Stomach smooth muscle (tissue), 2 donors: ENCODE data around the gene NKAIN1.
"Not testable (repeated sequence)": the region's sequence is repeated elsewhere in the genome, so short reads cannot be mapped to it uniquely, and the experiment has no call there.

Experiments used
- H3K27ac ChIP-seq: one replicate; pipeline ENCODE4 v1.7.0; 2013; ENCODE audit warnings: mild to moderate bottlenecking, low read length, inconsistent platforms
- H3K27me3 ChIP-seq, 2 donors: one replicate each; pipeline ENCODE4 v1.7.0; 2013; ENCODE audit warnings: low read length in 2 of 2; ENCODE audit not compliant: insufficient read depth in 2 of 2, control insufficient read depth in 1 of 2
- H3K36me3 ChIP-seq, 2 donors: one replicate each; pipeline ENCODE4 v1.7.0; 2013; ENCODE audit warnings: low read length in 2 of 2; ENCODE audit not compliant: control insufficient read depth in 2 of 2, insufficient read depth in 2 of 2
- H3K4me1 ChIP-seq: one replicate; pipeline ENCODE4 v1.7.0; 2013; ENCODE audit warnings: low read length; ENCODE audit not compliant: control insufficient read depth, insufficient read depth
- H3K4me3 ChIP-seq, 2 donors: one replicate each; pipeline ENCODE4 v1.7.0; 2013; ENCODE audit warnings: low read length in 2 of 2
- H3K9ac ChIP-seq, 2 donors: one replicate each; pipeline ENCODE4 v1.7.0; 2013; ENCODE audit warnings: low read length in 2 of 2, mild to moderate bottlenecking in 1 of 2
- H3K9me3 ChIP-seq, 2 donors: one replicate each; pipeline ENCODE4 v1.7.0; 2013; ENCODE audit warnings: low read length in 2 of 2; ENCODE audit not compliant: control insufficient read depth in 2 of 2
- donor health status: healthy.
- donor health status: Pancreatic carcinoma.

Gene NKAIN1

DNA sequence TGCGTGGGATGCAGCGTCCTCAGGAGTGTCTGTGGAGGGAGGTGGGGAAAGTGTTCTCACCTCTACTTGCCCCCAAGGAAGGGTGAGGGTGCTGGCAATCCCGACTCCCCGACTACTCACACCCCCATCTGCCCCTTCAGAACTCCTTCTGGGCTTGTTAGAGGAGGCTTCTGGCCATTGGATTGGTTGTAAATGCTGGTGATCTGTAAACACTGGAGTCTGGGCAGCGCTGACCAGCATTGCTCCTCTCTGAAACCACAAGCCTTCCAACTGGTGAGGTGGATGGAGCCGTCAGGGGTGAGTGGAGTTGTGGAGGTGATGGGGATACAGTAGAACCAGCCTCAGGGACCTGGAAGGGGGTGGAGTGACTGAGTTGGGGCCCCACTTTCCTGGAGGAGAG, 59.3 kb downstream of the NKAIN1 start:
- no peaks in the 10 kb centered on the region for H3K9me3 ChIP-seq
- H3K9ac ChIP-seq, result no peak overlapping the region
- no peak overlapping the region for H3K4me3 ChIP-seq
- H3K27me3 ChIP-seq, result peaks cover 17 to 21% of the 10 kb centered on the region in 2 donors
- H3K27ac ChIP-seq, result no peak overlapping the region
- no peaks in the 10 kb centered on the region for H3K36me3 ChIP-seq
- H3K4me1 ChIP-seq, result peaks cover 5% of the 10 kb centered on the region

DNA sequence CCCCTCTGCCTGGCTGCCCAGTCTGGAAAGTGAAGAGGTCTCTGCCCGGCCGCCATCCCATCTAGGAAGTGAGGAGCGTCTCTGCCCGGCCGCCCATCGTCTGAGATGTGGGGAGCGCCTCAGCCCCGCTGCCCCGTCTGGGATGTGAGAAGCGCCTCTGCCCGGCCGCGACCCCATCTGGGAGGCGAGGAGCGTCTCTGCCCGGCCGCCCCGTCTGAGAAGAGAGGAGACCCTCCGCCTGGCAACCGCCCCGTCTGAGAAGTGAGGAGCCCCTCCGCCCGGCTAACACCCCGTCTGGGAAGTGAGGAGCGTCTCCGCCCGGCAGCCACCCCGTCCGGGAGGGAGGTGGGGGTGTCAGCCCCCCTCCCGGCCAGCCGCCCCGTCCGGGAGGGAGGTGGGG, 63.4 kb downstream of the NKAIN1 start:
- not testable (repeated sequence) for H3K27ac ChIP-seq, H3K4me3 ChIP-seq, H3K4me1 ChIP-seq, H3K9me3 ChIP-seq, H3K9ac ChIP-seq, H3K36me3 ChIP-seq
- peaks cover 13 to 15% of the 10 kb centered on the region in 2 donors for H3K27me3 ChIP-seq

- Histone ChIP-seq H3K36me3 (no peaks in the 10 kb centered on the region), H3K27ac (peak overlapping the region; percentile 58), H3K9me3 (no peaks in the 10 kb centered on the region), H3K4me1 (peaks cover 5% of the 10 kb centered on the region), H3K9ac (no peak overlapping the region), H3K27me3 (no peaks in the 10 kb centered on the region), H3K4me3 (no peak overlapping the region)
Measured at GRCh38 chr1:31170486-31170735, 69.3 kb downstream of the NKAIN1 start.

GRCh38 chr1:31166462-31166861, 73.2 kb downstream of the NKAIN1 start:
- H3K27me3 ChIP-seq, result peaks cover 0 to 2% of the 10 kb centered on the region in 2 donors
- no peaks in the 10 kb centered on the region for H3K36me3 ChIP-seq
- no peak overlapping the region for H3K4me3 ChIP-seq
- H3K27ac ChIP-seq, result no peak overlapping the region
- no peaks in the 10 kb centered on the region for H3K9me3 ChIP-seq
- H3K9ac ChIP-seq, result no peak overlapping the region
- peaks cover 5% of the 10 kb centered on the region for H3K4me1 ChIP-seq

DNA sequence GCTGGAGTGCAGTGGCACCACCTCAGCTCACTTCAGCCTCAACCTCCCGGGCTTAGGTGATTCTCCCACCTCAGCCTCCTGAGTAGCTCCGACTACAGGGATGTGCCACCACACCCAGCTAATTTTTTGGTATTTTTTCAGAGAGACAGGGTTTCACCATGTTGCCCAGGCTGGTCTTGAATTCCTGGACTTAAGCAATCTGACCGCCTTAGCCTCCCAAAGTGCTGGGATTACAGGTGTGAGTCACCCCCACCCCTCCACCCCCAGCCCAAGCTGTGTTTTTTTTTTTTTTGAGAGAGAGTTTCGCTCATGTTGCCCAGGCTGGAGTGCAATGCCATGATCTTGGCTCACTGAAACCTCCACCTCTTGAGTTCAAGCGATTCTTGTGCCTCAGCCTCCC, 75.4 kb downstream of the NKAIN1 start:
- no peak overlapping the region for H3K9ac ChIP-seq
- H3K27ac ChIP-seq, result no peak overlapping the region
- H3K27me3 ChIP-seq, result peaks cover 0 to 2% of the 10 kb centered on the region in 2 donors
- no peaks in the 10 kb centered on the region for H3K36me3 ChIP-seq
- no peak overlapping the region for H3K4me3 ChIP-seq
- no peaks in the 10 kb centered on the region for H3K4me1 ChIP-seq
- H3K9me3 ChIP-seq, result no peaks in the 10 kb centered on the region

- Histone ChIP-seq H3K36me3 (no peaks in the 10 kb centered on the region), H3K4me1 (no peaks in the 10 kb centered on the region), H3K27me3 (peaks cover 0 to 2% of the 10 kb centered on the region in 2 donors), H3K9me3 (no peaks in the 10 kb centered on the region), H3K9ac (no peak overlapping the region), H3K27ac (no peak overlapping the region), H3K4me3 (no peak overlapping the region)
Measured at GRCh38 chr1:31163866-31164265, 75.8 kb downstream of the NKAIN1 start.

DNA sequence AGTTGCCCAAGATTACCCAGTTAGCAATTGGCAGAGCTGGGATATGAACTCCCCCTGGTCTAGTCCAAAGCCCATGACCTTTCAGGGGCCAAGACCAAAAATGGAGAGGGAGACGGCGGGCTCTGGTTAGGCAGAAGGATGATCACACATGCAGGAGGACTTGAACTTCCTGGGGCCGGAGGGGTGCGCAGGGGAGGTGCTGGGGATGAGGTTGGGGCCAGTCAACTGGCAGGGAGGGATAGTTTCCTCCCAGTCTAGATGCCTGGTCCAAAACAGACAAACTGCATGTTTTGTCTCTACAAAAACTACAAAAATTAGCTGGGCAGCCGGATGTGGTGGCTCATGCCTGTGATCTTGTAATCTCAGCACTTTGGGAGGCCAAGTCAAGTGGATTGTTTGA, 78.1 kb downstream of the NKAIN1 start:
- no peak overlapping the region for H3K27ac ChIP-seq
- no peak overlapping the region for H3K4me3 ChIP-seq
- no peaks in the 10 kb centered on the region for H3K9me3 ChIP-seq
- no peaks in the 10 kb centered on the region for H3K4me1 ChIP-seq
- H3K27me3 ChIP-seq, result peaks cover 0 to 2% of the 10 kb centered on the region in 2 donors
- no peak overlapping the region for H3K9ac ChIP-seq
- no peaks in the 10 kb centered on the region for H3K36me3 ChIP-seq

DNA sequence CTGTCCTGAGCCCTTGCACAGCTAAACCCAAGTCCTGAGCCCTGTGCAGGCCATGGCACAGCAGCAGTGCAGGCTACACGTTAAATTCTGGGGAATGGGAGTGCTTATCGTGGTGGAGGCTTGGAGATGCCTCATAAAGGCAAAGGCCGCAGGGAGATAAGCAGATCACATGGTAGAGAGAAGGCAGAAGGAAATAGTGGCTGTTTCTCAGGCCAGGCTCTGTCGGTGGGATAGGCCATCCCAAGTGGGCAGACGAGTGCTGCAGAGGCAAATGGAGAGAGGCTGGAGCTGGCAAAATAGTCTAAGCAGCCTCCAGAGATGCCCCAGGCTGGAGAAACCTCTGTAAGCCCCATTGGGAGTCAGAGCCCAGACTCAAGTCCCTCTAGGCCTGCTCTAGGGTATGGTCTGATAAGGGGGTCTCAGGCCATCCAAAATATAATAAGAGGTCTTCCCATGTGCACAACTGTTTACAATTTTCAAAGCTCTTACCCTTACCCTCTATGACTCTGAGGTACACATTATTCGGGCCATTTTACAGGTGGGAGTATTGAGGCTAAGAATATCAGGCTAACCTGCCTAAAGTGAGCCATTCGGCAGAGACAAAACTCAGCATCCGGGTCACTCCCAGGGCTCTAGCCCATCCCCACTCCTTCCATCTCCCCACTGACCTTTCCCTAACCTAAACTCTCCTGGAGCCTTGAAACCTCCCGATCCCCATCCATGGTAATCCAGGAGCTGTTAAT, 79.6 kb downstream of the NKAIN1 start:
- Histone ChIP-seq H3K27ac (no peak overlapping the region), H3K4me3 (no peak overlapping the region), H3K4me1 (peaks cover 4% of the 10 kb centered on the region), H3K9me3 (no peaks in the 10 kb centered on the region), H3K9ac (no peak overlapping the region), H3K27me3 (peaks cover 0 to under 1% of the 10 kb centered on the region in 2 donors), H3K36me3 (no peaks in the 10 kb centered on the region)

DNA sequence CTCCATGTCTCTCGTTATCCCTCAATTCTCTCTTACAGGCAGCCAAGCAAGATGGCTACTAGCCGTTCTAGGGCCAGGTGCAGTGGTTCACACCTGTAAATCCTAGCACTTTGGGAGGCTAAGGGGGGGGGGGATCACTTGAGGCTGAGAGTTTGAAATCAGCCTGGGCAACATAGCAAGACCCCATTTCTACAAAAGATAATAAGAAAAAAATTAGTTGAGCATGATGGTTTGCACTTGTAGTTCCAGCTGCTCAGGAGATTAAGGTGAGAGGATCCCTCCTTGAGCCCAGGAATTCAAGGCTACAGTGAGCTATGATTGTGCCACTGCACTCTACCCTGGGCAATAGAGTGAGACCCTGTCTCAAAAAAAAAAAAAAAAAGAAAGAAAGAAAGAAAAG, 80.4 kb downstream of the NKAIN1 start:
- Histone ChIP-seq H3K9ac (no peak overlapping the region), H3K27me3 (no peaks in the 10 kb centered on the region), H3K27ac (no peak overlapping the region), H3K36me3 (no peaks in the 10 kb centered on the region), H3K4me1 (peaks cover 7% of the 10 kb centered on the region), H3K4me3 (no peak overlapping the region), H3K9me3 (no peaks in the 10 kb centered on the region)

- peak overlapping the region; percentile 58 to 68 for H3K9ac ChIP-seq
- no peaks in the 10 kb centered on the region for H3K27me3 ChIP-seq
- H3K27ac ChIP-seq, result no peak overlapping the region
- H3K4me1 ChIP-seq, result peaks cover 8% of the 10 kb centered on the region
- no peaks in the 10 kb centered on the region for H3K36me3 ChIP-seq
- H3K4me3 ChIP-seq, result peak overlapping the region; percentile 73 to 81
- no peaks in the 10 kb centered on the region for H3K9me3 ChIP-seq
Measured at GRCh38 chr1:31155216-31155806, 84.4 kb downstream of the NKAIN1 start.

- Histone ChIP-seq H3K36me3 (no peaks in the 10 kb centered on the region), H3K4me1 (peaks cover 8% of the 10 kb centered on the region), H3K27ac (peak overlapping the region; percentile 46), H3K9me3 (no peaks in the 10 kb centered on the region), H3K4me3 (peak overlapping the region; percentile 46 to 73), H3K27me3 (no peaks in the 10 kb centered on the region), H3K9ac (peak overlapping the region; percentile 36 to 68)
Measured at GRCh38 chr1:31154632-31155215, 85.0 kb downstream of the NKAIN1 start.
